Amniotic stem cell (primary cell): Measurements from ENCODE around the gene FERMT3.

Experiments
- DNase-seq: peaks from one replicate; lab custom pipeline; 2025; lab: John Stamatoyannopoulos, UW

FERMT3 gene

GRCh38 chr11:64264371-64264852 is 57.9 kb downstream of the FERMT3 start:
- DNase-seq: no peak

DNA sequence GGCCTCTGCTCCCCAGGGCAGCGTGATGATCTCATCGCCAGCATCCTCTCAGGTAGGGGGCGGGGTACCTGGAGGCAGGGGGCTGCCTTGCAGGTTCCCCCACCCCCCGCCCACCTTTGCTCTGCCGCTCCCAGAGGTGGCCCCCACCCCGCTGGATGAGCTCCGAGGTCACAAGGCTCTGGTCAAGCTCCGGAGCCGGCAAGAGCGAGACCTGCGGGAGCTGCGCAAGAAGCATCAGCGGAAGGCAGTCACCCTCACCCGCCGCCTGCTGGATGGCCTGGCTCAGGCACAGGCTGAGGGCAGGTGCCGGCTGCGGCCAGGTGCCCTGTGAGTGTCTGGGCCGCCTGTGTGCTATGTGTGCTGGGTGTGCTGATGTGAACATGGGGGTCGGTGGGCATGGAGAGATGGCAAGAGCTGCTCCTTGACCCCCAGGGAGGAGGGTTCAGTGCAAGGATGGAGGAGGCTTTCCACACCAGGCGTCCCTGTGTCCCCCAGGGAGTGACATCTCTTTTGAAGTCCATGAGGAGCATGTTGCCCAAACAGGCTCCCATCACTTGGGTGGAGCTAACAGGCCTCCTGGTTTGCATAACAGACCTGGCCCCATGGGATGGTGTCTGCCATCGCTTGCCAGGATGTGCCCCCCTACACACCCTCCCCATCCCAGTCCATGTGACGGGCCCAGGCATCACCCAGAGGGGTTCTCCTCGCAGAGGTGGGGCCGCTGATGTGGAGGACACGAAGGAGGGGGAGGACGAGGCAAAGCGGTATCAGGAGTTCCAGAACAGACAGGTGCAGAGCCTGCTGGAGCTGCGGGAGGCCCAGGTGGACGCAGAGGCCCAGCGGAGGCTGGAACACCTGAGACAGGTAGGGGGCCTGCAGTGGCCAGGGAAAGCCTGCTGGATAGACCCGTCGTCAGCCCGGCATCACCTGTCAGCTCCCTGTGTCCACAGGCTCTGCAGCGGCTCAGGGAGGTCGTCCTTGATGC is 58.9 kb downstream of the FERMT3 start:
- DNase-seq: no peak

- DNase-seq: no peak
These were observed 59.8 kb downstream of the FERMT3 start for GRCh38 chr11:64266339-64266738.

DNA sequence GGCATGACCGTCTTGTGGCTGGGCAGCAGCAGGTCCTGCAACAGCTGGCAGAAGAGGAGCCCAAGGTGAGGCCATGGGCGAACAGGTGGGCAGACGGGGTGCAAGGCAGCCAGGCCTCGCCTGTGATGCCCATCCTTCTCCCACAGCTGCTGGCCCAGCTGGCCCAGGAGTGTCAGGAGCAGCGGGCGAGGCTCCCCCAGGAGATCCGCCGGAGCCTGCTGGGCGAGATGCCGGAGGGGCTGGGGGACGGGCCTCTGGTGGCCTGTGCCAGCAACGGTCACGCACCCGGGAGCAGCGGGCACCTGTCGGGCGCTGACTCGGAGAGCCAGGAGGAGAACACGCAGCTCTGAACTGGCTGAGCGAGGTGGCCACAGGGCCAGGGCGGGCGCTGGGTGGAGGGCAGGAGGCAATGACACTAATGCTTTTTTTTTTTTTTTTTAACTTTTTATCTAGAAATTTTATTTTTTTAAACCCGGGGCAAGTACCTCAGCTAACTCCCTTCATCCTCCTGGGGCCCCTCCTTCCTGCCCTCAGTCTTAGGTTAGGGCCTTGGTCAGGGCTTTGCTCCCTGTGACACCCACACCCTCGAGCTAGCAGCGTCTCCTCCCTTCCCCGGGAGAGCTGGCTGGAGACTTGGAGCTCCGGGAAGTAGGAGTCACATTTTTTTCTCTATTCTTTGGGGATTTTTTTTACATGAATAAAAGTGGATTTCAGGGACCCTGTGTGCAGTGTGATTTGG is 60.9 kb downstream of the FERMT3 start:
- no peak for DNase-seq

DNA sequence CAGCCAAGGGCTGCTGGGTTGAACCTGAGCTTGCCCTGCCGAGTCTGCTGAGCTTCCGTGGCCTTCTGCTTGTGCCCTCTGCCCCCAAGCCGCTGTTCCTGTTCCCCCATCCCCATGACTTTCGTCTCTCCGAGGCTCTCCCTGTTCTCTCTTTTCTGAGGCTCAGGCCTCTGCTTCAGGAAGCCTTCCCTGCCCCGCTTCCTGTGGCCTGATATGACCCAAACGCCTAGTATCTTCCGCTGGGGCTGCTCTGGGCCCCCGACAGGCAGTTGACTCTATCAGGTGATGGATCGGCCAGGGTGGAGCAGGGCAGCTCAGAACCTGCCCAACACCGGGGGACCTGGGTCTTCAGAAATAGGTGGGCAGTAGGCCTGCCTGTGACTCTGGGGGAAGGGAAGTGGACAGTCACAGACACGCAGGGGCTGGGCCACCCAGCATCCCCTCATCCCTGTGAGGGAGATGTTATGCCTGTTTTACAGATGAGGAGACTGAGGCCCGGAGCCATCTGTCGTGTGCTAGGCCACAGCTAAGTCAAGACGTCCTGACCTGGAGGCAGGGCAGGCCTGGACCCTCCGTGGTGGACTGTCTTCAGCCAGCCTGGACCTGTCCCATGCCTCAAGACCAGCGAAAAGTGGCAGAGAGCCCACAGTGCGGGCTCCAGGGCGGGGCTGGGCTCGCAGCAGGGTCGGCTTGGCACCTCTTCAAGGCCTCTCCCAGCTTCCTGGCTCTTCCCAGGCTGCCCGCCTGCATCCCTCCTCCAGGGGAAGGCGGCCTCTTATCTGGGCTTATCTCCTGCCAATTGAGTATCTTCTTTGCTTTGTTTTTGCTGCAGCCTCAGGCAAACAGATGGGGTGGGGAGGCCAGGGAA is 61.7 kb downstream of the FERMT3 start:
- DNase-seq: no peak

DNA sequence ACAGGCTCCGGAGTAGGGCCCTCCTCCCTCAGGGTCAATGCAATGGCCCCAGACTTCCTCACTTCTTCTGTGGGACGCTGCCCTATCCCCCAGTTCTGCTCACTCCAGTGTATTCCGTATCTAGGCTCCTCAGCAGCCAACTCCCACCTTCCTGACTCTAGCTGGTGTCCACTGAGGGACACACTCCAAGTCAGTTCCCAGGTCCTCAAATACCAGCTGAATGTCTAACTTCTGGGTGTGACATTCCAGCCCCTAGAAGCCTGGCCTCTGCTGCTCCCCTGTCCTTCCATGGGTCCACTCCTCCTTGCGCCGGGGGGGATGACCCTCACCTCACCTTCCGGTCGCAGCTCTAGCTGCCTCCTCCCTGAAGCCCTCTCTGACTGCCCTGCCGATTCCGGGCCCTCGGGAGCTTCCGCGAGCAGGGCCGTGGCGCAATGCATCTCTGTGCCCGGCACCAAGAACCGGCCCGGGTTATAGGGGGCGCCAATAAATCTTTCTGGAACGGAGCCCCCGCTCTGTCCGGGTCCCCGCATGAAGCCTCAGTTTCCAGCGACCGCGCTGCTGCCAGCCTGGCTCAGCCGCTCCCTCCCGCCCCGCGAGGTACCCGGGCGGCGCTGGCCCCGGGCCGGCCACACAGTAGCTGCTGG is 62.5 kb downstream of the FERMT3 start:
- no peak for DNase-seq

DNA sequence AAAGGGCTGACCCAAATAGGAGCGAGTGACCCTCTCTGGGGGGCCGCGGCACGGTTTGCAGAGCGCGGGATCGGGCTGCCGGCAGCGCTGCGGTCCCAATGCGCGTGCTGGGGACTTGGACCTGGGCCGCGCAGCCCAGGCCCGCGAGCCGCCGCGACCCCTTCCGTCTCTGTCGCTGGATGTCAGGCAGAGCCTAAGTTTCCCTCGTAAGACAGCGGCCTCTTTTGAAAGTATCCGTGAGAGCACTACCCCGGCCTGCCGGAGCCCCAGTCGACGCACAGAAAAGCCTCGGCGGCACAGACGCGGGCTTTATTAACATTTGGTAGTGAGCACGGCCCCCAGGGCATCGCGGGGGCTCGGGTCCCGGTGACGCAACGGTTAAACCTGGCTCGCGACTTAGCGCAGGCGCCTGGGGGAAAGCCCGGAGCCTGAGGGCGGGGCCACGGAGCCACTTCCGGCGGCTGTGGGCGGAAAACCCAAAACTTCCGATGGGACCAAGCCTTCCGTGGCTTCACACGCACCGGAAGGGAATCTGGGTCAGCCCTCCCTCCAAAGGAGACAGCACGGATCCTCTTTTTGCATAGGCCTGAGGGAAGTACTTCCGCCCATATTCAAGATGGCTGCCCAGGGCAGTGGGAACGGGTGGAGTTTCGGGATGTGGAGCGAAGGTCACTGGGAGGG is 63.2 kb downstream of the FERMT3 start:
- DNase-seq: peak; percentile 99
